Body of pancreas (tissue), 4 donors: ENCODE data around the gene CFAP45.

Source experiments
- CTCF ChIP-seq, 7 experiments: fragments of 450-650 bp in 4 of 7; fragments of 200-600 bp in 3 of 7; sonication (generic) in 3 of 7; IDR thresholded peaks; one replicate each; pipeline ENCODE4 v1.5.1; 2016 to 2019; ENCODE audit warnings: antibody characterized with exemption in 7 of 7
- POLR2A ChIP-seq, 3 donors: fragments of 450-650 bp; IDR thresholded peaks; one replicate each; pipeline ENCODE4 v1.6.1; 2016; ENCODE audit warnings: antibody characterized with exemption in 3 of 3, mild to moderate bottlenecking in 2 of 3

DNA sequence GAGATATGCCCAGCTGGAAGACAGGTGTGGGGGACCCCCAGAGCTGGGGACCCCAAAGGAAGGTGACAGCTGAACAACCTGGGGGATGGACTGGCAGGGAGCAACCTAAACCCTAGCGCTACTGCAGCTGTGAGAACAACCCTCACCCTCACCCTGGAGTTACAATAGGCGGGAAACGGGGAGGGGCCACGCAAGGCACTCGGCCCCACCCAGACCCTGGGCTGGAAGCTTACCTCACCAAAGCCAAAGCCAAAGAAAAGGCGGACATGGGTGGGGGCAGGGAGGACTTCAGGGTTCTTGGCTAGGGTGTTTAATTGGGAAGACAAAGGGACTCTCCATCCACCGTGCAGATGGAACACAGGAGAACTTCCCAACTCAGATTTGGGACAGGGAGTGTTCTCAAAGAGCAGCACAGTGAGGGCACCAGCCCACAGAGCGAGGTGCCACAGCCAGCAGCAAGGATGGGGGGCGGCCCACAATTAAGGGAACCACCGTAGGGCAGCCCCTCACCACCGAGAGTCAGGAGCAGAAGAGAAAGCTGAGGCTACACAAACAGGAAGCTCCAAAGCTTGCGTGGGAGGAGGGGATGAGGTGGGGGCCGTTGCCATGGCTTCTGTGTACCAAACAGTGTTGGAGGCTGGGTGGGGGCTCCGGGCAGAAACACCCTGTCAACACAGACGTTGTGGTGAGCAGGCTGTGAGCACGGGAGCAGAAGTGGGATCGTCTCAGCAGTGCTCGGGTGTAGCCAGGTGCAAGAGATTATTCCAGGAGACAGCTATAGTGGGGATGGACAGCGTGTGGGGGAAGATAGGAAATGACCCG is 23.4 kb upstream of the CFAP45 start:
- TF ChIP-seq CTCF (IDR thresholded peaks at IDR 0.05) (no peak), POLR2A (IDR thresholded peaks at IDR 0.05) (peak; percentile 65 to 89 (median 68))
